Epithelial cell of proximal tubule (primary cell): Measurements from ENCODE around the gene PPM1L. TPM values are rescaled to one million over a fixed set of nuclear protein-coding genes. Genes with fewer than 3 reads are reported as not detected.
A peak's percentile ranks its signal among the peaks of the same experiment; 100 is the strongest.
"Not testable (repeated sequence)": the region's sequence is repeated elsewhere in the genome, so short reads cannot be mapped to it uniquely, and the experiment has no call there.

Source experiments
- DNase-seq: peaks from one replicate; pipeline ENCODE4 v3.0.0-alpha.2; 2011; ENCODE audit warnings: low read depth
- H3K4me3 ChIP-seq: 2 replicates; pipeline ENCODE4 v1.5.1; 2011; ENCODE audit warnings: low read depth, mild to moderate bottlenecking, low read length
- total RNA-seq: library from RNA; depleted of rRNA; stranded (reverse); fragments of >200 nt; gene quantifications from 2 replicates; pipeline ENCODE4 v1.2.3, GENCODE V29; 2015
- TF ChIP-seq, protein P1 (sequence below): conservative IDR thresholded peaks from 2 replicates; pipeline ENCODE4 v1.5.1; 2012; ENCODE audit warnings: low read depth, mild to moderate bottlenecking, low read length

PPM1L gene
- total RNA-seq, 1 donor from 2014 or later: 3.2 TPM

GRCh38 chr3:160982491-160982890 lies 226.5 kb downstream of the PPM1L start:
- TF ChIP-seq, protein P1, sequence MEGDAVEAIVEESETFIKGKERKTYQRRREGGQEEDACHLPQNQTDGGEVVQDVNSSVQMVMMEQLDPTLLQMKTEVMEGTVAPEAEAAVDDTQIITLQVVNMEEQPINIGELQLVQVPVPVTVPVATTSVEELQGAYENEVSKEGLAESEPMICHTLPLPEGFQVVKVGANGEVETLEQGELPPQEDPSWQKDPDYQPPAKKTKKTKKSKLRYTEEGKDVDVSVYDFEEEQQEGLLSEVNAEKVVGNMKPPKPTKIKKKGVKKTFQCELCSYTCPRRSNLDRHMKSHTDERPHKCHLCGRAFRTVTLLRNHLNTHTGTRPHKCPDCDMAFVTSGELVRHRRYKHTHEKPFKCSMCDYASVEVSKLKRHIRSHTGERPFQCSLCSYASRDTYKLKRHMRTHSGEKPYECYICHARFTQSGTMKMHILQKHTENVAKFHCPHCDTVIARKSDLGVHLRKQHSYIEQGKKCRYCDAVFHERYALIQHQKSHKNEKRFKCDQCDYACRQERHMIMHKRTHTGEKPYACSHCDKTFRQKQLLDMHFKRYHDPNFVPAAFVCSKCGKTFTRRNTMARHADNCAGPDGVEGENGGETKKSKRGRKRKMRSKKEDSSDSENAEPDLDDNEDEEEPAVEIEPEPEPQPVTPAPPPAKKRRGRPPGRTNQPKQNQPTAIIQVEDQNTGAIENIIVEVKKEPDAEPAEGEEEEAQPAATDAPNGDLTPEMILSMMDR: no peak
- no peak overlapping the region for H3K4me3 ChIP-seq
- no peak for DNase-seq

- H3K4me3 ChIP-seq, DNase-seq: not testable (repeated sequence)
Measured at GRCh38 chr3:160983900-160984299, 227.9 kb downstream of the PPM1L start.

GRCh38 chr3:160986069-160986468 lies 230.0 kb downstream of the PPM1L start:
- TF ChIP-seq, protein P1: no peak
- no peak for DNase-seq
- no peak overlapping the region for H3K4me3 ChIP-seq

DNA sequence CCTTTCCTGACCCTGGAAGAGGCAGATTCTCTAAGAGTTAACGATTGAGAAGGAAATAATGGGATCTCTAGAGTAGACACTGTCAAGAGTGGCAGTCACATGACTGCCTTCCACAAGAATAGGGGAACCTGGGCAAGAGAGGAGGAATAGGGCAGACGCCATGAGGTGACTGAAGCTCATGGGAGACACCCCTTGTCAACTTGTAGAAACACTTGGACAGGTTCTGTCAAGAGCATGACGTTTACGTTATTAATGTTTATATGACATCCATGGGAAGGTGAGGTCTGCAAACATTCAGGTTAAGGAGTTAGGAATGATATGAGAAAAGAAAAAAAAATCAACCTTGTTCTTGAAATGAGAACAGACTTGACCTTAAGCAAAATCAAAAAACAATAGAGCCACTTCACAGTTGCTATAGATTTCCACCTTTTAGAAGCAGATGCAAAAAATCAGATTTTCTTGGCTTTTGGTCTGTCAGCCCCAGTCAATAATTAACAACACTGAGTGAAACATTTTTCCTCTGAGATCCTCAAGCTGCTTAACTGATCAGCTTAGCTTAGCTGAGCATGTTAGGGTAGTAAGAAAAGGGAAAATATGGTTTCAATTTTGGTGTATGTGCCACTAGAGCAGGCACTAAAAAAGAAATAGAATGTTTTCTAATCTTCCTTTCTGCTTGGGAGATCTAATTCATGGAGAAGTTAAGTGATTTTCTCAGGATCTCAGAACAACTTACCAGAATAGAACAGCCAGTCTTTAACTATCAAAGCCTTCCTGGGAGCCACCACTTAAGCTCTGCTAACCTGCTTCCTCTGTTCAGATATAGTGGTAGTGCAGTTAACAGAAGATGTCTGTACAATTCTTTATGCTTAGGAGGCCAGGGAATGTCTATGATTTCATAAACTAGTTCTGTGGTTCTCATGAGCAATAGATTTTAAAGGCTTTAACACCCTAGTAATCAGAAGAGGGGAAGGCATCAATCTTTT lies 232.2 kb downstream of the PPM1L start:
- DNase-seq: peak; percentile 27
- no peak overlapping the region for H3K4me3 ChIP-seq
- TF ChIP-seq, protein P1: no peak

- TF ChIP-seq, protein P1: no peak
- H3K4me3 ChIP-seq: no peak overlapping the region
- DNase-seq: no peak
Measured at GRCh38 chr3:160990446-160990845, 234.4 kb downstream of the PPM1L start.

DNA sequence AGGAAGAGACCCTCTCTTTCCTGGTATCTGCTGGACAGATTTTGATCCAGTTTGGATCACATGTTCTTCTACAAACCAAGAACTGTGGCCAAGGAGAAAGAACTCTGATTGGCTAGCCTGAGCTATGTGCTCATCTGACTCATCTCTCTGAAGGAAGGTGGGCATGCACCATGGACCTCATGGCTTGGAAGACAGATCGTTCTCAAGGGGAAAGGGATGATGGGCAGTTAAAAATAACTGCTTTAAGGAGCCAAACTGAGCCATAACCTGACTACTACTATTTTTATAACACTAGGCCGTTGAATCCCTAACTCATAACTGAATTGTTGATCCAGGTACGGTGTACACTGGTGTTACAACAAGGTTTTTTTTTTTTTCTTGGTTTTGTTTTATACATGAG lies 236.7 kb downstream of the PPM1L start:
- no peak overlapping the region for H3K4me3 ChIP-seq
- DNase-seq: no peak
- TF ChIP-seq, protein P1: no peak

- no peak overlapping the region for H3K4me3 ChIP-seq
- TF ChIP-seq, protein P1: no peak
- no peak for DNase-seq
Measured at GRCh38 chr3:160996811-160997210, 240.8 kb downstream of the PPM1L start.
